Parietal lobe (tissue), 1 donor: ENCODE data around the gene RACGAP1. TPM values are rescaled to one million over a fixed set of nuclear protein-coding genes. Genes with fewer than 3 reads are reported as not detected.

Source experiments
- total RNA-seq: library from RNA; depleted of rRNA; stranded (reverse); fragments of >200 nt; gene quantifications from one replicate; pipeline ENCODE4 v1.2.3, GENCODE V29; 2014

Gene RACGAP1, protein sequence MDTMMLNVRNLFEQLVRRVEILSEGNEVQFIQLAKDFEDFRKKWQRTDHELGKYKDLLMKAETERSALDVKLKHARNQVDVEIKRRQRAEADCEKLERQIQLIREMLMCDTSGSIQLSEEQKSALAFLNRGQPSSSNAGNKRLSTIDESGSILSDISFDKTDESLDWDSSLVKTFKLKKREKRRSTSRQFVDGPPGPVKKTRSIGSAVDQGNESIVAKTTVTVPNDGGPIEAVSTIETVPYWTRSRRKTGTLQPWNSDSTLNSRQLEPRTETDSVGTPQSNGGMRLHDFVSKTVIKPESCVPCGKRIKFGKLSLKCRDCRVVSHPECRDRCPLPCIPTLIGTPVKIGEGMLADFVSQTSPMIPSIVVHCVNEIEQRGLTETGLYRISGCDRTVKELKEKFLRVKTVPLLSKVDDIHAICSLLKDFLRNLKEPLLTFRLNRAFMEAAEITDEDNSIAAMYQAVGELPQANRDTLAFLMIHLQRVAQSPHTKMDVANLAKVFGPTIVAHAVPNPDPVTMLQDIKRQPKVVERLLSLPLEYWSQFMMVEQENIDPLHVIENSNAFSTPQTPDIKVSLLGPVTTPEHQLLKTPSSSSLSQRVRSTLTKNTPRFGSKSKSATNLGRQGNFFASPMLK
- 28.5 TPM for total RNA-seq

DNA sequence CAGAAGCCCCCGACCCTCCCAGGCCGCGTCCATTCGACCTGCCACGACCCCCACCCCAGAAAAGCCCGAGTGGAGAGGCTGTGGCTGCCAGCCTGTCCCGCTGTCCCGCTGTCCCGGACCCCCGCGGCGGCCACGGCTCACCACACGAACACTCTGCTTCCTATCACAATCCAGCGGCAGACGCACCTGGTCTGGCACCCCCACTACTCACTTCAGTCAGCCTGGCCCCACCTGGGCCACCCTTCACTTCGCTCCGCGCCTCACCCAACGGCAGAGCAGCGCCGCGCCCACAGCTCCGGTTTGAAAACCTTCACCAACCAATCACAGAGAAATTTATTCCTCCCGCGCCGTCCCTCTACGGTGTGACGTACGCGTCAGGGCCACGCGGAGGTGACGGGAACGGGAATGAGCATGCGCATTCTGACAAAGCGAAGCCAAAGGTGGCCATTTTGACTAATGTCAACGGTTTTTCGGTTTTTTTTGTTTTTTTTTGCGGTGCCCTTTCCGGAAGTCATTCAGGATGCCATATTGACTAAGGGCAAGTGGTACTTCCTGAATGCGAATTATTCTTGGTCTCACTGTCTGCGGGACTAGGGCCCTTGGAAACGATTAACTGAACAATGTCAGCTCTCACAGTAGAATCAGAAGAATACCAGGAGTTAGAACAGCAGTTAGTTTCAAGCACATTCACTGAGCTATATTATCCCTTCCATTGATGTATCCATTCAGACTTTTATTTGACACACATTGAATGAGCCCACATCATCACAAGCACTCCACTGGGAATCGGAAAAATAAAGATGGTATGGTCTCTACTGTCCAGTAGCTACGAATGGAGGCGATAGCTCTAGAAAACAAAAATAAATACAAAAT, at the start of gene RACGAP1:
Gene RACGAP1, minus strand, starts transcription at position 308 of the 873 bp plus-strand sequence. CDS start 8,779 bp downstream, outside the sequence.

DNA sequence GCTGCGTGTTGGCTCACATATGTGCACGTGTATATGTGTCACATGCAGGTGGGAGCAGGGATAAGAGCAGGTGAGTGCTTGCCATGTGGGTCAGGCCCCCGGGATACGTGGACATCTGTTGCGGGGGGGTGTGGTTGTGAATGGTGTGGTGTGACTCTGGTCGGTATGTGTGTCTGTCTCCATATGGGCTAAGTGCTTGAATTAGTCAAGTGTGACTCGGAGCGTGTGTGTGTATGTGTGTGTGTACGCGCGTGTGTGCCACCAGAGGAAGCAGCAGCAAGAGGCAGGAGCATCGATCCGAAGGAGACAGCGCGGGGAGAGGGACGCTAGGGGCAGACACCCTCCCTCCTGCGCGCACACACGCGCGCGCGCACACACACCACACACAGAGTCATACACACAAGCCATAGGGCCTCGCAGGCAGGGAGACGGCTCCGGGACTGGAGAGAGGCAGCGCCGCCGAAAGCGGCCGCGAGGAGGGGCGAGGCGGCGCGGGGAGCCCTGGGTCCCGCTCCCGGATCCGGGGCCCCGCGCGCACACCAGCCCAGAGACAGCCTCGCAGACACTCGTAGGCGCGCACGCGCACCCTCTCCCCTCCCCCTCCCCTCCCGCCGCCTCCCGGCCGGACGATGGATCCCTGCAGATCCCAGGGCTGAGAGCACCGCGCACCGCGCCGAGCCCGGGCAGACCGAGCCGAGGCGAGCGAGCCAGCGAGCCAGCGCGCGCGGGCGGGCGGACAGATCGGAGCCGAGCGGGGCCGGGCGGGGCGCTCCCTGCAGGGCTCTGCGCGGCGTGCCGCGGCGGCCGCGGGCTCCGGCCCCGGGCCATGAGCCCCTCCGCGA, 31.9 kb upstream of the RACGAP1 start, which contains the start of gene ASIC1:
Gene ASIC1, plus strand, starts transcription at position 597 of the 842 bp plus-strand sequence. CDS start 1,171 bp downstream, outside the sequence.

DNA sequence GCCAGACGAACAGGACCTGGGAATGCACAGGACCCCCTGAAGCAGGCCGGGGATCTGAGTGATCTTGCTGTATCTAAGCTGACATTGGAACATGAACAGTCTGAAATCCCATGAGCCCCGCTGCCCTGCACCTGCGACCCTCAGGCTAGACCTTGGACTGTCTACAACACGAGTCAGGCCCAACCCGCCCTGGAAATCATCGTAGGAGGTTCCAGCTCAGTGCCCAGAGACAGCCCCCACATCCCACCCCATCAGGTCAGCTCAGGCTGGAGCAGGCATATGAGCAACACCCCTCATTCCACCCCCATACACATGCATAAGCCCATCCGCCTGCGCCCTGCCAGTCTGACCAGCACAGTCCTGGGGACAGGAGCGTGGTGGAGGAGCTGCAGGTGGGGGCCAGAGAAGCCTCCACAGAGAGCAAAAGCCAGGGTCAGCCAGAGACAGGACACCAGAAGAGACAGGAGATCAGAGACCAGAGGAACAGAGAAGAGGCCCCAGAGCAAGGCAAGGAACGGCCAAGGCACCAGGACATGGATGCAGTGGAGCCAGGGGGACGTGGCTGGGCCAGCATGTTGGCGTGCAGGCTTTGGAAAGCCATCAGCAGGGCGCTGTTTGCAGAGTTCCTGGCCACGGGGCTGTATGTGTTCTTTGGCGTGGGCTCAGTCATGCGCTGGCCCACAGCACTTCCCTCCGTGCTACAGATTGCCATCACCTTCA, 52.5 kb downstream of the RACGAP1 start, which contains the start of gene AQP6:
Gene AQP6, plus strand, starts transcription at position 307 of the 720 bp plus-strand sequence. Its CDS starts 227 bp downstream, at position 534.

DNA sequence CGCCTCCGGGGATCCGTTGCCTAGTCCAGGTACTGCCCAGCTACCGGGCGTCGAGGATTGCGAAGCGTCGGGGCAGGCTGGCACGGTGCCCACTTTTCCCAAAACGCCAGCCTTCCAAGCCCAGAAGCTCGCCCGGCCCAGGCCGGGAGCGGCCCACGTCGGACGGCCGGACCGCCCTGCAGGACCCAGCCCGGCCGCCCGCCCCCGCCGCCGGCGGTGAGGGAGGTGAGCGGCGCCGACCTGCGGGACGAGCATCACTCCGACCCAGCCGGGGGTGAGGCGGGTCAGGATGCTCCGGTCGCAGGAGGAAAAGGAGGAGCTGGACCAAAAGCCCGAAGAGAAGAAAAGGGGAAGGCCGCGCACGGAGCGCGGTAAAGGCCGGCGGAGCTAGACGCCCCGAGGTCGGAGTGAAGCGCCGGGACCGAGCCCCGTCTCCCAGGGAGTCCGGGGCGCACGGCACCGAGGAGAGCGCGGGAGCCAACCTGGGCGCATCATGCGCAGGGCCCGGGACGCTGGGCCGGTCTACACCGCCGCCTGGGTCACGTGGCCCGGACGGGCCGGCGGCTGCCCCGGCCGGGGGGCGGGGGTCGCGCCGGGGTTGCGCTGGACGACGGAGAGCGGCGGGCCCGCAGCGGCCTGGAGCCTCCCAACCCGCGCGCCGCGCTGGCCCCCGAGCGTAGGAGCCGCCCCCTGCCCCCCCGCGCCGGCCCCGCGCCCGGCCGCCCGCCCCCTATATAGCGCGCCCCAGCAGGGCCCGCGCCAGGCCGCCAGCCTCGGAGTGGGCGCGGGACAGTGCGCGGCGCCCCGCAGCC, 64.0 kb downstream of the RACGAP1 start, which contains the start of gene AQP5:
Gene AQP5, plus strand, starts transcription at position 762 of the 812 bp plus-strand sequence. CDS start 146 bp downstream, outside the sequence.

DNA sequence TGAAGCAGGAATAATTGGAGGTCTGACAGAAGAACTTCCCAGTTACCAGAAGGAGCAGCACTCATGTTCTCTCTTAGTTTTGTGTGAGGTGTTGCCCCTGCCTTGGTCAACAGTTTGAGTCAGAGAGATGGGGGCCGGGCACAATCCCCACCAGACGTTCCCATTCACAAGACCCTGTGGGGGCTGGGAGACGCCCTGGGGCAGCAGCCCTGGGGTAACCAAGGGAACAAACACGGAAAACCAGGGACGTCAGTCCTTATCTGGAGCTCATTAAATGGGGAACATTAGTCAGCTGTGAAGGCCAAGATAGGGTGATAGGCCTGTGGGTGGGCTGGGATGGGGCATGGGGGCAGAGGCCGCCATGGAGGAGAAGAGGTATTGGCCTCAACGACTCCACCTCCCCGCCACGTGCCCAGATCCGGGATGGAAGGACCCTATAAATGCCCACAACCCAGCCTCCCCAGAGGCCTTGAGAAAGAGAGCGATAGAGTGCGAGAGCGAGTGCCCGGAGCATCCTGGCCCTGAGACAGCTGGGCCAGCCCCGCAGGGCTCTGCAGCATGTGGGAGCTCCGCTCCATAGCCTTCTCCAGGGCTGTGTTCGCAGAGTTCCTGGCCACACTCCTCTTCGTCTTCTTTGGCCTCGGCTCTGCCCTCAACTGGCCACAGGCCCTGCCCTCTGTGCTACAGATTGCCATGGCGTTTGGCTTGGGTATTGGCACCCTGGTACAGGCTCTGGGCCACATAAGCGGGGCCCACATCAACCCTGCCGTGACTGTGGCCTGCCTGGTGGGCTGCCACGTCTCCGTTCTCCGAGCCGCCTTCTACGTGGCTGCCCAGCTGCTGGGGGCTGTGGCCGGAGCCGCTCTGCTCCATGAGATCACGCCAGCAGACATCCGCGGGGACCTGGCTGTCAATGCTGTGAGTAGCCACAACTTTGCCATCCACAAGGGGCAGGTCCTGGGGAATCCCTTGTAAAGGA, 74.7 kb downstream of the RACGAP1 start, which contains the start of gene AQP2:
Gene AQP2, plus strand, starts transcription at position 465 of the 979 bp plus-strand sequence. Its CDS starts 94 bp downstream, at position 559.

Other genes starting within 250 kb of the RACGAP1 start
- gene NCKAP5L, start 197.1 kb downstream of the RACGAP1 start, total RNA-seq, result 25.0 TPM
- gene BCDIN3D, start 182.4 kb downstream of the RACGAP1 start, total RNA-seq, result 7.2 TPM
- gene FAIM2, start 121.6 kb downstream of the RACGAP1 start, total RNA-seq, result 37.2 TPM
- not detected for gene AQP2, start 74.8 kb downstream of the RACGAP1 start, total RNA-seq
- gene AQP5, start 63.6 kb downstream of the RACGAP1 start, total RNA-seq, result 0.63 TPM
- 0.31 TPM for gene AQP6, start 52.5 kb downstream of the RACGAP1 start, total RNA-seq
- 37.6 TPM for gene ASIC1, start 32.1 kb upstream of the RACGAP1 start, total RNA-seq
- gene SMARCD1, start 59.8 kb upstream of the RACGAP1 start, total RNA-seq, result 105 TPM
- gene GPD1, start 78.5 kb upstream of the RACGAP1 start, total RNA-seq, result 23.8 TPM
- 10.3 TPM for gene COX14, start 86.7 kb upstream of the RACGAP1 start, total RNA-seq
- 160 TPM for gene CERS5, start 141.9 kb upstream of the RACGAP1 start, total RNA-seq